HEK293 (cell line): Measurements from ENCODE around the gene PLAAT4.

Experiments used
- CTCF ChIP-seq: fragments of 450-650 bp; formaldehyde crosslinking; IDR thresholded peaks from 2 replicates; pipeline ENCODE4 v1.5.1; 2016; ENCODE audit warnings: missing biosample characterization, missing genetic modification characterization
- MEIS1 ChIP-seq: sonication (generic); formaldehyde crosslinking; IDR thresholded peaks from 2 replicates; pipeline ENCODE4 v1.8.1; 2022; ENCODE audit warnings: missing genetic modification reagents, mild to moderate bottlenecking, borderline replicate concordance
- ZBTB1 ChIP-seq: fragments of 450-650 bp; formaldehyde crosslinking; IDR thresholded peaks from 2 replicates; pipeline ENCODE4 v1.5.1; 2016; ENCODE audit warnings: missing biosample characterization, missing genetic modification characterization
- ZBTB11 ChIP-seq: fragments of 450-650 bp; formaldehyde crosslinking; conservative IDR thresholded peaks from 2 replicates; pipeline ENCODE4 v1.5.1; 2016; ENCODE audit warnings: low read depth, missing biosample characterization, missing genetic modification characterization
- ZBTB17 ChIP-seq: fragments of 450-650 bp; formaldehyde crosslinking; IDR thresholded peaks from 2 replicates; pipeline ENCODE4 v1.5.1; 2016; ENCODE audit warnings: missing biosample characterization, missing genetic modification characterization
- ZBTB21 ChIP-seq: fragments of 450-650 bp; formaldehyde crosslinking; IDR thresholded peaks from 2 replicates; pipeline ENCODE4 v1.5.1; 2017; ENCODE audit warnings: missing biosample characterization, missing genetic modification characterization
- ZNF146 ChIP-seq: fragments of 450-650 bp; formaldehyde crosslinking; IDR thresholded peaks from 2 replicates; pipeline ENCODE4 v1.5.1; 2016; ENCODE audit warnings: missing biosample characterization, missing genetic modification characterization
- ZNF184 ChIP-seq: fragments of 450-650 bp; IDR thresholded peaks from 2 replicates; pipeline ENCODE4 v1.5.1; 2018; ENCODE audit warnings: missing biosample characterization, mild to moderate bottlenecking, missing genetic modification characterization
- ZNF623 ChIP-seq: fragments of 450-650 bp; formaldehyde crosslinking; IDR thresholded peaks from 2 replicates; pipeline ENCODE4 v1.5.1; 2016; ENCODE audit warnings: missing biosample characterization, missing genetic modification characterization
- TF ChIP-seq, protein P1 (sequence below): fragments of 450-650 bp; formaldehyde crosslinking; IDR thresholded peaks from 2 replicates; pipeline ENCODE4 v1.5.1; 2016; ENCODE audit warnings: missing biosample characterization, missing genetic modification characterization
- TF ChIP-seq, protein P2 (sequence below): fragments of 450-650 bp; formaldehyde crosslinking; IDR thresholded peaks from 2 replicates; pipeline ENCODE4 v1.5.1; 2017; ENCODE audit warnings: missing biosample characterization, missing genetic modification characterization

DNA sequence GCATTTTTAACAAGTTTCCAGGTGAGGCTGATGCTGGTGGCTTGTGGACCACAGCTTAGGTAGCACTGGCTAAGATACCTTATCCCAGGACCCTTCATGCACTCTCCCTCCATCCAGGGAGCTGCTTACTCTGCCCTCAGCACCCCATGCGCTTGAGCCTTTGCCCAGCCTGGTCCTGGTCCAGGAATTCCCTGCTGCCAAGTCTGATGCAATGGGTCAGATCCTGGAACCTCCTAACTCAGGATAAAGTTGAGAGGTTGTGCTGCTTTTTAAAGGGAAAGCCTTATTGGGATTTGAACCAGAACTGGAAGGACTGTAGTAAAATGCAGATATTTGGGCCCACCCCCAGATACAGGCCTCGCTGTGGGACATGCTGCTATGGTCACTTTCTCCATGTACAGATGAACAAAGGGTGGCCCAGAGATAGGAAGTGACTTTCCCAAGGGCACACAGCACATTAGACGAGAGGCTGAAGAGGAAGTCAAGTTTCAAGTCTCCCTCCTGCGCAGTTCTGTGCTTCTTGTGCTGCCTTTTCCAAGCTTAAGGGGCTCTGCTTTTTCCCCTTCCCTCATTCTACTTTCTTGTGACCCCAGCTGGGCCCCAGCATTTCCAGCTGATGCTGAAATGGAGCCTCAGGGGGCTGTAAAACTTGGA, 31.5 kb upstream of the PLAAT4 start:
- TF ChIP-seq, protein P1, sequence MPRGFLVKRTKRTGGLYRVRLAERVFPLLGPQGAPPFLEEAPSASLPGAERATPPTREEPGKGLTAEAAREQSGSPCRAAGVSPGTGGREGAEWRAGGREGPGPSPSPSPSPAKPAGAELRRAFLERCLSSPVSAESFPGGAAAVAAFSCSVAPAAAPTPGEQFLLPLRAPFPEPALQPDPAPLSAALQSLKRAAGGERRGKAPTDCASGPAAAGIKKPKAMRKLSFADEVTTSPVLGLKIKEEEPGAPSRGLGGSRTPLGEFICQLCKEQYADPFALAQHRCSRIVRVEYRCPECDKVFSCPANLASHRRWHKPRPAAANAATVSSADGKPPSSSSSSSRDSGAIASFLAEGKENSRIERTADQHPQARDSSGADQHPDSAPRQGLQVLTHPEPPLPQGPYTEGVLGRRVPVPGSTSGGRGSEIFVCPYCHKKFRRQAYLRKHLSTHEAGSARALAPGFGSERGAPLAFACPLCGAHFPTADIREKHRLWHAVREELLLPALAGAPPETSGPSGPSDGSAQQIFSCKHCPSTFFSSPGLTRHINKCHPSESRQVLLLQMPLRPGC (tag by site-specific recombination): no peak
- TF ChIP-seq ZNF184 (tag by site-specific recombination) (no peak), CTCF (no peak), ZBTB21 (tag by site-specific recombination) (no peak), ZBTB1 (tag by site-specific recombination) (no peak), ZBTB11 (tag by site-specific recombination) (no peak), ZBTB17 (tag by site-specific recombination) (no peak), MEIS1 (CRISPR knock-in tag) (no peak), ZNF146 (tag by site-specific recombination) (no peak), ZNF623 (tag by site-specific recombination) (no peak)
- TF ChIP-seq, protein P2, sequence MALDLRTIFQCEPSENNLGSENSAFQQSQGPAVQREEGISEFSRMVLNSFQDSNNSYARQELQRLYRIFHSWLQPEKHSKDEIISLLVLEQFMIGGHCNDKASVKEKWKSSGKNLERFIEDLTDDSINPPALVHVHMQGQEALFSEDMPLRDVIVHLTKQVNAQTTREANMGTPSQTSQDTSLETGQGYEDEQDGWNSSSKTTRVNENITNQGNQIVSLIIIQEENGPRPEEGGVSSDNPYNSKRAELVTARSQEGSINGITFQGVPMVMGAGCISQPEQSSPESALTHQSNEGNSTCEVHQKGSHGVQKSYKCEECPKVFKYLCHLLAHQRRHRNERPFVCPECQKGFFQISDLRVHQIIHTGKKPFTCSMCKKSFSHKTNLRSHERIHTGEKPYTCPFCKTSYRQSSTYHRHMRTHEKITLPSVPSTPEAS (tag by site-specific recombination): no peak
